Fibroblast of upper back skin (primary cell): ENCODE results near the gene CCDC88B.

Source experiments
- DNase-seq: peaks from one replicate; pipeline ENCODE4 v3.0.0-alpha.2; 2013

CCDC88B gene

GRCh38 chr11:64344787-64345186 is 4.8 kb downstream of the CCDC88B start:
- no peak for DNase-seq

GRCh38 chr11:64347193-64347867 is 7.3 kb downstream of the CCDC88B start:
- DNase-seq, result no peak

- no peak for DNase-seq
These were observed 8.5 kb downstream of the CCDC88B start for GRCh38 chr11:64348383-64349024.

- no peak for DNase-seq
These were observed 9.0 kb downstream of the CCDC88B start for GRCh38 chr11:64349025-64349387.

- DNase-seq, result no peak
These were observed 9.4 kb downstream of the CCDC88B start for GRCh38 chr11:64349404-64349803.

- no peak for DNase-seq
These were observed 11.2 kb downstream of the CCDC88B start for GRCh38 chr11:64351136-64351631.

GRCh38 chr11:64352099-64352994 is 12.3 kb downstream of the CCDC88B start:
- no peak for DNase-seq

- DNase-seq, result no peak
These were observed 13.2 kb downstream of the CCDC88B start for GRCh38 chr11:64352995-64353714.

GRCh38 chr11:64353715-64354506 is 13.9 kb downstream of the CCDC88B start:
- no peak for DNase-seq

- DNase-seq, result peak; percentile 85
These were observed 15.3 kb downstream of the CCDC88B start for GRCh38 chr11:64355078-64355940.

GRCh38 chr11:64356498-64357411 is 16.8 kb downstream of the CCDC88B start:
- peak; percentile 42 for DNase-seq

- DNase-seq, result no peak
These were observed 17.4 kb downstream of the CCDC88B start for GRCh38 chr11:64357446-64357845.

GRCh38 chr11:64357904-64358535 is 18.0 kb downstream of the CCDC88B start:
- no peak for DNase-seq

GRCh38 chr11:64358536-64358906 is 18.5 kb downstream of the CCDC88B start:
- DNase-seq, result no peak

- DNase-seq, result peak; percentile 68
These were observed 19.1 kb downstream of the CCDC88B start, which contains the start of gene RPS6KA4 for GRCh38 chr11:64358907-64359711. Gene RPS6KA4, plus strand, starts transcription at chr11:64359162. Its CDS starts 74 bp downstream, at chr11:64359236.

- no peak for DNase-seq
These were observed 19.9 kb downstream of the CCDC88B start for GRCh38 chr11:64359712-64360445.

GRCh38 chr11:64360448-64360921 is 20.5 kb downstream of the CCDC88B start:
- no peak for DNase-seq
